NOMO-1 (cell line): Measurements from ENCODE around the gene OR10A4.
"Not testable (repeated sequence)": the region's sequence is repeated elsewhere in the genome, so short reads cannot be mapped to it uniquely, and the experiment has no call there.

Experiments
- DNase-seq, 2 experiments: peaks; one replicate each; lab custom pipeline; 2025; ENCODE audit not compliant: unreplicated experiment in 2 of 2; lab: John Stamatoyannopoulos, UW

OR10A4 gene, protein sequence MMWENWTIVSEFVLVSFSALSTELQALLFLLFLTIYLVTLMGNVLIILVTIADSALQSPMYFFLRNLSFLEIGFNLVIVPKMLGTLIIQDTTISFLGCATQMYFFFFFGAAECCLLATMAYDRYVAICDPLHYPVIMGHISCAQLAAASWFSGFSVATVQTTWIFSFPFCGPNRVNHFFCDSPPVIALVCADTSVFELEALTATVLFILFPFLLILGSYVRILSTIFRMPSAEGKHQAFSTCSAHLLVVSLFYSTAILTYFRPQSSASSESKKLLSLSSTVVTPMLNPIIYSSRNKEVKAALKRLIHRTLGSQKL

GRCh38 chr11:6876325-6876724 lies at the start of gene OR10A4:
Gene OR10A4, plus strand, starts transcription at chr11:6876625. Its CDS starts 23 bp downstream, at chr11:6876648.
- no peak for DNase-seq

DNA sequence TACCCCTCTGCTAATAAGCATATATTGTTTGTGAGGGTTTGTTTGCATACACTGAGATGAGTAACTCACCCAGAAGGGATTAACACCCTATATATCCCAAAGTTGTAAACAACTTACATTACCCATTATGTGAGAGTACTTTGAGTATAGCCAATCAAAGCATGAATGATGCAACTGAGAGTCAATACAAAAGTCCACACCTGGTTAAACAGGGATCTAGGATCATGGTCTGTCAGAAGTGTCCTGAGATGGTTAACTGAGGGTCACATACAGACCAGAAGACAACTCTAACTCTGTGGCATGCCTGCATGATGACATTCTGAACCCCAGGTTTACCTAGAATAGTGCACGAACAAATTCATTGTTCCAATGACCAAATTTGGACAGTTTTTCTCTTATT lies 48.3 kb upstream of the OR10A4 start:
- no peak for DNase-seq

DNA sequence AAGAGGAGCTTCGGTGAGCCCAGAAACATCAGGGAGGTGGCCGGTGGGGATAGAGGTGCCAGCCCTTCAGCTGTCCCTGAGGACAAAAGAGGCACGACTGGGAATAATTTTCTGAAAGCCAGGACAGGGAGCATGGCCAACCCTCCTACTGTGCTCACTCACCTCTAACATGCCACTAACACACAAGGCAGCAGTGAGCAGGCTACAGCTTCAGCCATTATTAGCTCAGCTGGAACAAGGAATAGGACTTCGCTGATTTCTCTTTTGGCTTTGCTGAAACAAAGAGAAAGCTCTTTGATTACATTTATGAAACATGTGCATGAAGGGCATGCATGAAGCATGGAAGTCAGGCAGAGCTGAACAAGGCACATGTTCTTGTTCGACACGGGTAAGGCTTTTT lies 43.1 kb upstream of the OR10A4 start:
- DNase-seq = no peak

DNA sequence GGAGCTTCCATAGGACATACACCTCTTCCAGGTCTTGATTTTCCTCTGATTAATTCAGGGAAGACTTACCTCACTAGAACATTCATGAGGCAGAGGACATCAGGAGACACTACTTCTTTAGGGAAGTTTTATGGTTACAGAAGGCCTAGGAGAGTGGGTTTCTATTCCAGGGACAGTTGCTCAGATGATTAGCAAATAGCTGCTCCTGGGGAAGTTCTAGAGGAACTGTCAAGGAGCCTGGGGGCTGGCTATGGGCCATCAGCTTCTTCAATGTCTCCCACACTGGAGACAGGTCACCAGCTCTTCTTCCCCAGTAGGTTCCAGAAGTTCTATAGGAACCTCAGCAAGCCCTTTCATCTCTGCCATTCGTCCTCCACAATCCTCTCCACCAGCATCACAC lies 42.4 kb upstream of the OR10A4 start:
- no peak for DNase-seq

DNA sequence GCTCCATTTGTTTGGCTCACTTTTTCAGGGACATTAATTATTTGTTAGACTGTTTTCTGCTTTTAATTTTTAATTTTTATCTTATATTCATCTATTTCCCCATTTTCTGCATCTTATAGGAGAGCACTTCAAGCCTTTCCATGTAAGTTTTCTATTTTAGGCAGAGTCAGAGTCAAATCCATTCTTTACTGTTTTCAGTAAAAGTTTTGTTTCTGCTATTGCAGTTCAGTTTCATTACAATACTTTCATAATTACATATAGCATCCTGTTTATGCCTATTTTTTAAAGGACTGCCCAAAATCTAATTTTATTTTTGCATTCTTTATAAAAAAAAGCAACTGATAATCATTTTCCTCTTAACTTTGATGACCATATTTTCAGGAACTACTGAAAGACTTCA lies 34.7 kb upstream of the OR10A4 start:
- DNase-seq = no peak

- no peak for DNase-seq
Measured at GRCh38 chr11:6843670-6844069, 32.8 kb upstream of the OR10A4 start.

GRCh38 chr11:6844356-6844755 lies 32.1 kb upstream of the OR10A4 start:
- DNase-seq = no peak

- DNase-seq = no peak
Measured at GRCh38 chr11:6845383-6845782, 31.0 kb upstream of the OR10A4 start, which contains the start of gene OR10A5. Gene OR10A5, plus strand, starts transcription at chr11:6845683. Its CDS starts 0 bp downstream, at chr11:6845683.

DNA sequence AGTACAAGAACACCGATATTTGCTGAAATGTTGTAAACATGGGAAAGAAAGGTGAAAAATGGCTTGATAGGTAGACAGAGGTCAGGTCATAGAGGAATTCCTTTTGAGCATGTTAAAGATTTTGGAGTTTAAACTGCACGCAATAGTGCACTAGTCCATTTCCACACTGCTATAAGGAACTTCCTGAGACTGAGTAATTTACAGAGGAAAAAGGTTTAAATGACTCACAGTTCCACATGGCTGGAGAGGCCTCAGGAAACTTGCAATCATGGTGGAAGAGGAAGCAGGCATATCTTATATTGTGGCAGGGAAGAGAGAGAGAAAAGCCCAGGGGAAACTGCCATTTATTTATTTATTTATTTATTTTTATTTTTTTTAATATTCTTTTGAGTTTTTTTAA lies 25.9 kb upstream of the OR10A4 start:
- DNase-seq = no peak

- DNase-seq = not testable (repeated sequence)
Measured at GRCh38 chr11:6854801-6855200, 21.6 kb upstream of the OR10A4 start.

DNA sequence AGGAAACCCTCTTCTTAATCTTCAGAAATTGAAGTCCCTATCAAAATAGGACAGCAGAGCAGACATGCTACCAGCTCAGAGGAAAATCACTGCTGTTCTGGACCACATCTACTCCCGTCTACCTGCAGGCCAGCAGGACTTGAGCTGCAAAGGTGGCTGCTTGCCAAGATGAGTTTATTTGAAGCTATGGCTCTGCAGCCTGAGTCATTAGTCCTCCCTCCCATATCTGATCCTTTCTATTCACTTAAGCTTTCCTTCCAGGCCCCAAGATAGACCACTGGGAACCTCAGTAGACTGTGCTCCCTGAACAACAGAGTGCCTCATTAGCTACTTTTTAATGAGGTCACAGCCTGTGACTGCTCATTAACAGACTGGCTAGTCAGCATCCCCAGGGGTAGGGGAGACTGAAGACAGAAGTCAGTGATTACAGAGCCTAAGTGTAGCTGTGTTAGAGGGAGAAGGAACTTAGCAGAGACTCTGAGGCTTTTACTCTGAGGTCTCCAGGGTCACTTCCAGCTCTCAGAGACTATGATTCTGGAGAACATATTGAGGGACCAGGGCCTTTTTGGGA lies 20.4 kb upstream of the OR10A4 start:
- DNase-seq = no peak

- no peak for DNase-seq
Measured at GRCh38 chr11:6856871-6857270, 19.6 kb upstream of the OR10A4 start.

DNA sequence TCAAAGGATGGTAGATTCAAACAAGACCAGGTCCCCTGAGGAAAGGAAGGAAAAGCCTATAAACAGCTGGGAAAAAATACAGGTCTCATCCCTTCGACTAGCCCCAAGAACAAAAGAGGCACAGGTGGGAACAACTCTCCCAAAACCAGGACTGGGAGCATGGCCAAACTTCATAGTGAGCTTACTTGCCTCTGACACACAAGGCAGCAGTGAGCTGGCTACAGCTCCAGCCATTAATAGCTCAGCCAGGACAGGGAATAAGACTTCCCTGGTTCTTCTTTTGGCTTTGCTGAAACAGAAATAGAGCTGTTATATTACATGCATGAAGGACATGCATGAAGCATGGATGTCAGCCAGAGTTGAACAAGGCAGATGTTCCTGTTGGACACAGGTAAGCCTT lies 13.5 kb upstream of the OR10A4 start, which contains the start of gene OR10A2:
Gene OR10A2 (plus strand): TSS at position 97 of the 400 bp plus-strand sequence. CDS start 6,698 bp downstream, outside the sequence.
- no peak for DNase-seq

DNA sequence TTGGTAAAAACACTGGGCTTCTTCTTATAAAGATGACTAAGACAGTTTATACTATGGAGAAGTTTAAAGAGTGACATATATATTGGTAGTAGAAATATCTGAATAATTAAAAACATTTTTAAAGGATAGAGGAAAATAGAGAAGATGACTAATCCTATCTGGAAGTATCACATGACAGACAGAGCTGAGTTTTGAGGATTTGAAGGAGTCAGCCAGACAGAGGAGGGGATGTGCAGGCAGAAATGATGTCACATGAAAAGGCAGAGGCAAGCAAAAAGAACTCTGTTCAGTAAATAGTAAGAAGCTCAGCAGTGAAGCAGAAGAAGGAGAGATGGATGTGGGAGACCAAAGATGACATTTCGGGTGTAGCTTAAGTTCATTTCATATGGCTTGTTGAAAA lies 12.0 kb upstream of the OR10A4 start:
- DNase-seq = no peak

GRCh38 chr11:6871278-6871677 lies 5.1 kb upstream of the OR10A4 start:
- no peak for DNase-seq

- no peak for DNase-seq
Measured at GRCh38 chr11:6875761-6876160, 664 bp upstream of the OR10A4 start.

DNA sequence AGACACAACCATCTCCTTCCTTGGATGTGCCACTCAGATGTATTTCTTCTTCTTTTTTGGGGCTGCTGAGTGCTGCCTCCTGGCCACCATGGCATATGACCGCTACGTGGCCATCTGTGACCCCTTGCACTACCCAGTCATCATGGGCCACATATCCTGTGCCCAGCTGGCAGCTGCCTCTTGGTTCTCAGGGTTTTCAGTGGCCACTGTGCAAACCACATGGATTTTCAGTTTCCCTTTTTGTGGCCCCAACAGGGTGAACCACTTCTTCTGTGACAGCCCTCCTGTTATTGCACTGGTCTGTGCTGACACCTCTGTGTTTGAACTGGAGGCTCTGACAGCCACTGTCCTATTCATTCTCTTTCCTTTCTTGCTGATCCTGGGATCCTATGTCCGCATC lies 489 bp downstream of the OR10A4 start:
- DNase-seq = no peak

GRCh38 chr11:6882751-6883150 lies 6.3 kb downstream of the OR10A4 start:
- DNase-seq = no peak

DNA sequence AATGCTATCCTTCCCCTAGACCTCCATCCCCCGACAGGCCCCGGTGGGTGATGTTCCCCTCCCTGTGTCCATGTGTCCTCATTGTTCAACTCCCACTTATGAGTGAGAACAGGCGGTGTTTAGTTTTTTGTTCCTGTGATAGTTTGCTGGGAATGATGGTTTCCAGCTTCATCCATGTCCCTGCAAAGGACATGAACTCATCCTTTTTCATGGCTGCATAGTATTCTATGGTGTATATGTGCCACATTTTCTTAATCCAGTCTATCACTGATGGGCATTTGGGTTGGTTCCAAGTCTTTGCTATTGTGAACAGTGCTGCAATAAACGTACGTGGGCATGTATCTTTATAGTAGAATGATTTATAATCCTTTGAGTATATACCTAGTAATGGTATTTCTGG lies 11.3 kb downstream of the OR10A4 start:
- DNase-seq = not testable (repeated sequence)

DNA sequence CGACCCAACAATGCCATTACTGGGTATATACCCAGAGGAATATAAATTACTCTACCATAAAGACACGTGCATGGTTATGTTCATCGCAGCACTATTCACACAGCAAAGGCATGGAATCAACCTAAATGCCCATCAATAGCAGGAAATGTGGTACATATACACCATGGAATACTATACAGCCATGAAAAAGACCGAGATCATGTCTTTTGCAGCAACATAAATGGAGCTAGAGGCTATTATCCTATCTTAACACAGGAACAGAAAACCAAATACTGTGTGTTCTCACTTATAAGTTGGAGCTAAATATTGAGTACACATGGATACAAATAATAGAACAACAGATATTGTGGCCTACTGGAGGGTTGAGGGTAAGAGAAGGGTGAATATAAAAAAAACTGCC lies 12.4 kb downstream of the OR10A4 start:
- no peak for DNase-seq

GRCh38 chr11:6889835-6890234 lies 13.4 kb downstream of the OR10A4 start:
- no peak for DNase-seq

- DNase-seq = no peak
Measured at GRCh38 chr11:6892400-6892799, 16.0 kb downstream of the OR10A4 start, which contains the start of gene OR2D2. Gene OR2D2, minus strand, starts transcription at chr11:6892500. Its CDS starts 0 bp downstream, at chr11:6892500.
